H54 (cell line): ENCODE data around the gene RPS2.
A peak's percentile ranks its signal among the peaks of the same experiment; 100 is the strongest.

ENCODE experiments used
- DNase-seq: peaks from one replicate; pipeline ENCODE4 v3.0.0; 2011; ENCODE audit warnings: low spot score, mixed read lengths; ENCODE audit not compliant: insufficient read length
- FAIRE-seq: peaks from 3 replicates; lab custom pipeline; 2011; peaks lifted over from hg19 to GRCh38; lab: Jason Lieb, UNC
- POLR2A ChIP-seq: IDR thresholded peaks from 2 replicates; pipeline ENCODE4 v1.6.1; 2011; ENCODE audit warnings: low read depth, mild to moderate bottlenecking, low read length

The RPS2 gene

DNA sequence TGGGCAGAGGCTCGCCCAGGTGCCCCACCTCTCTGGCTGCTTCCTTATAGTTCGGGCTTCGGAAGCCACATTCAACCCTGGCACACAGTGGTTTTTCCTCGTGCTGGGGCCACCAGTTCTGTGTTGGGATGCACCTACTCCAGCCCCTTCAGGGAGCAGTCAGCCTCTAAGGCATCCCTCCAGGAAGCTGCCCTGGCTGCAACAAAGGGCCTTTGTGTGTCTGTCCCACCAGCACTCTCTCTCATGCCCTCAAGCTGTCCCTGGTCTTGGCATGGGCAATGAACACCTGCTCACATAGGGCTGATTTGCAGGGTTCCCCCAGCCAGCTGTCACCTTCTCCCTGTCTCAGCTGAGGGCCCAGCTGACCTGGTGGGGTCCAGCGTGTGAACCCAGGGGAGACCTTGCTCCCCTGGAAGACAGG lies 17.4 kb upstream of the RPS2 start:
- no peak for TF ChIP-seq POLR2A
- DNase-seq (peak; percentile 80), FAIRE-seq (no peak)

DNA sequence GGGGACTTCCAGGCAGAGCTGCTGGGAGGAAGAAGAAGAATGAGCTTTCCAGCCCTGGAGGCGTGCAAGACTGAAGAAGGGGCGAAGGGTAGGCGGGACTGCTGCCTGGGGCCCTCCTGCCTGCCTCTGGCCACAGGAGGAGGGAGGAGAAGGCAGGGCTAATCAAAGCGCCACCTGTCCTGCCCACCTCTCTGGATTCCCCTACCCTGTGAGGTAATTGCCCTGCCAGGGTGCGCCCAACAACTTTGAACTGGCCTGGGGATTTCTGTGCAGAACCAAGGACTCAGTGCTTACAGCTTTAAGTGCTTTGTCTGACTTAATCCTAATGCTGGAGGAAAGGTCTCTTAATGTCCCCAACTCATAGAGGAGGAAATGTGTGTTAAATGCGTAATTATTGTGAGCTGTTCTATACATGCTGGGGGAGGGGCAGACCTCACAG lies 16.8 kb upstream of the RPS2 start, which contains the start of gene NOXO1:
Gene NOXO1 (minus strand): TSS at position 72 of the 439 bp plus-strand sequence. CDS start 290 bp downstream, outside the sequence.
- DNase-seq (no peak), FAIRE-seq (no peak)
- no peak for TF ChIP-seq POLR2A

DNA sequence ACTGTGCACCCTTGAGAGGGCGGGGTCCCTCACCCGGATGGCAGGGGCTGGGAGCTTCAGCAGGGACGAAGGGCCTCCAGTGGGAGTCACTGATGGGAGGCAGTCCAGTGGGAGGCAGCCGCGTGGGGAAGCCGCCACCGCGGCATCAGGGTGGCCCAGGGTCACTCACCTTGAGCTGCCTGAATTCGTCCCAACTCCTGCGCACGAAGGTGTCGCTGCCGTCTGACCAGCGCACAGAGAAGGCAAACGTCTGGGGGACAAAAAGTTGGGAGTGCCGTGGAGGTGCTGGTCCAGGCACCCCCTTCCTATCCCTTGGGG lies 16.1 kb upstream of the RPS2 start:
- FAIRE-seq: no peak
- DNase-seq: no peak
- no peak for TF ChIP-seq POLR2A

DNA sequence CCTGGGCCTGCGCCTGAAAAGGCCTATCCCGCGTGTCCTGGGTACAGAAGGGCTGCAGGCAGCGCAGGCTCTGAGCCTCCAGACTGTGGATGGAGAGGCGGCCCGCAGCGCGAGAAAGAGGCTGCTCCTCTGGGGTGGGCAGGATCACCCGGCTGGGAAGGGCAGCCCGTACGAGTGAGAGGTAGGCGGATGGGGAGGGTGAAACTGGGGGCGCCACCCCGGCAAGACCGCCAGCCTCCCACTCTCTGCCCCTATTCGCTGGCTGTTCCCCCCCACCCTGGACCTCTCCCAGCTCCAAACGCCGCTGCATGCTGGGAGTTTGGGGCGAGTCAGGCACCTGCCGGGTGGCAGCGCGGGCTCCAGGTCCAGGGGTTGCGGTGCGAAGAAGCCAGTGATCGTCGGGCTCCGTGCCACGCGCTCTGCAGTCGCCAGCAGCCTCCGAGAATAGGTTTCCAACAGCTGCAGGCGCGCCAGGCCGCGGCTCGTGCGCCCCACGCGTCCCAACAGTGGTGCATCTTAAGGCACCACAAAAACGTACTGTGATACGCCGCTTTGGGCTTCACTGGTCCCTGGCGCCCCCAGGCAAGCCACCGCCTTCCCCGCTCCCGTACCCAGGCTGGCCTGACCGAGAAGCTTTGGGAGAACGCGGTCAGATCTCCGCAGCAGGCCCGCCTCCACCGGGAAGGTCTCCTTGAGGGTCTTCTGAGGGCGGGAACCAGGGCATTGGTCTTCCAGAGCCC lies 15.6 kb upstream of the RPS2 start:
- no peak for FAIRE-seq
- no peak for DNase-seq
- TF ChIP-seq POLR2A: no peak

DNA sequence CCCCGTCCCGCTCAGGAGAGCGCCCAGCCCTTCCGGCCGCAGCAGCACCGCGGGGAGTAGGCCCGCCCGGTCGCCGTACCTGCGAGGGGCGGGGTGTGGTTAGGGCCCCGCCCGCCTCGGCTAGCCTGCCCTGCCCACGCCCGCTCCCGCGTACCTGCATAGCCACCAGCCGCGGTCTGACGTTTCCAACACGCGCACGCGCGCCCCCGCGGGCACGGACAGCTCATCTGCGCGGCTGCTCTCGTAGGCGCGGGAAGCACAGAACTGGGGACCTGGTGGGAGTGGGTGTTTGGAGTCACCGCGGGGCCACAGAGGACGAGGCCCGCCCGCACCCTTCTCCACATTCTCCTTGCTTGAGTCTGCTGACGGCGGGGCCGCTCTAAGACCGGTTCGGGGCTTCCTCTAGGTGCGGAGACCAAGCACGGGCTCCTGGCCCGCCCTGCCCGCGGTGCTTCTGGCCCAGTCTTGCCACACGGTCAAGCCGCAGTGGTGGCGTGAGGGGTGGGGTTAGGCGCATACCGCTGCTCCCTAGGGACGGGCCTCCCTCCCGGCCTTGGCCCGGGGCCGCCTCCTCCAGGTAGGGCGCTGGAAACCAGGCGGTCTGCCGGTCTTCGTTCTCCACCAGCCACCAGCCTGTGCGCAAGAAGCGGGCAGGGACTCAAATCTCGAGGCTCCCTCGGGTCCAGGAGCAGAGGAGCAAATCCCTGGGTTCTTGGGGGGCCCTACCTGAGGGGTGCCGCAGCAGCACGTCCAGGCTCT lies 14.8 kb upstream of the RPS2 start:
- no peak for DNase-seq
- no peak for TF ChIP-seq POLR2A
- FAIRE-seq: no peak

DNA sequence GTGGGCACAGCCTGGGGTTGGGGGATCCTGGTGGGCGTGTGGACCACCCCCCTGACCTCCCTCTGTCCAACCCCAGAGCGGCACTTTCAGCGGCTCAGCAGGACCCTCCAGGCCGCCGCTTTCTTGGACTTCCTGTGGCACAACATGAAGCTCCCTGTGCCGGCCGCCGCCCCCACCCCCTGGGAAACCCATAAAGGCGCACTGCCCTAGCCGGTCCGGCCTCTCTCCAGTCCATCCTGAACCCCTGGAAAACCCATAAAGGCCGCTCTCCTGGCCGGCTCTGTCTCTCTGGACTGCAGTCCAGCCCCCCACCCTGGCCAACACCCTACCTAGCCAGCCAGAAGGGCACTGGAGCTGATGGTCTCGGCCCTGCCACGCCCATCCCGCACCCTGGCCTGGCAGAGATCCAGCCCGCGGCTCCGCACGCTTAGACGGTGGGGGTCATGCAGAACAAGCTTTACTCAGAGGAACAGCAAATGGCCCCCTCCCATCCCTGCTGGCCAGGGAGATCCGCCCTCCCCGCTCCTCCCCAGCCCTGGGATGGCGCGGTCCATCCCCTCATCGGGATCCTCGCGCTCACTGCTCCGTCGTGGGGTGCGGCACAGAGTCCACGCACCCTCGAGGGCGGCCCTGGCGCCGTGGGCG lies 14.0 kb upstream of the RPS2 start:
- FAIRE-seq: no peak
- DNase-seq: no peak
- TF ChIP-seq POLR2A: no peak

DNA sequence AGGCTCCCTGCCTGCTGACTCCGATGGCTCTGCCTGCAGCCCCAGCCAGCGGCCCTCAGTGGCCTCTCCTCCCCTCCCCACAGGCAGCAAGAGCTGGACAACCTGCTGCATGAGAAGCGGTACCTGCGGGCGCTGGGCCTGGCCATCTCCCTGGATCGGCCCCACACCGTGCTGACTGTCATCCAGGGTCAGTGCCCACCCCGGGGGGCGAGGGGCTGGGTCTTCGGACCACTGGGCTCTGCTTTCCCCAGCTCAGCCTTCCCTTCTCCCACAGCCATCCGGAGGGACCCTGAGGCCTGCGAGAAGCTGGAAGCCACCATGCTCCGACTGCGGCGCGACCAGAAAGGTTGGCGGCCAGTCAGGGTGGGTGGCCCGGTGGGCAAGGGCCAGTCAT lies 13.2 kb upstream of the RPS2 start:
- TF ChIP-seq POLR2A: no peak
- no peak for FAIRE-seq
- no peak for DNase-seq

DNA sequence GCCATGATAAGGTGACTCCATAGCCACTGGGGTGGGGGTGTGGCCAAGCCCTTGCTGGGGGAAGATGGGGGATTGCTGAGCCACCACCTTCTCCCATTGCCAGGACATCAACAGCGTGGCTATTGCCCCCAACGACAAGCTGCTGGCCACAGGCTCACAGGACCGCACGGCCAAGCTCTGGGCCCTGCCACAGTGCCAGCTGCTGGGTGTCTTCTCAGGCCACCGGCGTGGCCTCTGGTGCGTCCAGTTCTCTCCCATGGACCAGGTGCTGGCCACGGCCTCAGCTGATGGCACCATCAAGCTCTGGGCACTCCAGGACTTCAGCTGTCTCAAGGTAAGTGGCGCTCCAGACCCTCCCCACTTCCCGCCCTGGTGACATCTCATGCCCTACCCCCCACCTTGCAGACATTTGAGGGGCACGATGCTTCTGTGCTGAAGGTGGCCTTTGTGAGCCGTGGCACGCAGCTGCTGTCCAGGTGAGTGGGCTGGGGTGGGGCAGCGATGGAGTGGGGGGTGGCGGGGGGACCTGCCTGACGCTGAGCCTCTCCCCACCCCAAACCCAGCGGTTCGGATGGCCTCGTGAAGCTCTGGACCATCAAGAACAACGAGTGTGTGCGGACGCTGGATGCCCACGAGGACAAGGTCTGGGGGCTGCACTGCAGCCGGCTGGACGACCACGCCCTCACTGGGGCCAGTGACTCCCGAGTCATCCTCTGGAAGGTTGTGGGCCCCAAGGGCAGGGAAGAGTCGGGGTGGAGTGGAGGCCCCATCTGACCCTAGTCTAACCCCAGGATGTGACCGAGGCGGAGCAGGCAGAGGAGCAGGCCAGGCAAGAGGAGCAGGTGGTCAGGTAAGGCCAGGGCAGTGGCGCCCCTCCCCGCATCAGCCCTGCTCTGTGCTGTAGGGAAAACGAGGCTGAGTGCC lies 12.6 kb upstream of the RPS2 start:
- TF ChIP-seq POLR2A: no peak
- FAIRE-seq (no peak), DNase-seq (no peak)

DNA sequence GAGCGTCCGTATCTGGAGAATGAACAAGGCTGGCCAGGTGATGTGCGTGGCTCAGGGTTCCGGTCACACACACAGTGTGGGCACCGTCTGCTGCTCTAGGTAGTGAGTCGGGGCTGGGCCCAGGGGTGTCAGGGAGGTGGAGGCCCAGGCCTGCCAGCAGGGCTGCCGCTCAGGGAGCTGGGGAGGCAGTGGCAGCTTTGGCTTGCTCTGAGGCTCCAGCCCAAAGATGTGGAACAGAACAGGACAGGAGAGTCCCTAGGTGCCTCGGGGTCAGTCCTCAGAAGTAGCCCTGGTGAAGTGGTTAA lies 11.5 kb upstream of the RPS2 start:
- no peak for TF ChIP-seq POLR2A
- FAIRE-seq (no peak), DNase-seq (no peak)

DNA sequence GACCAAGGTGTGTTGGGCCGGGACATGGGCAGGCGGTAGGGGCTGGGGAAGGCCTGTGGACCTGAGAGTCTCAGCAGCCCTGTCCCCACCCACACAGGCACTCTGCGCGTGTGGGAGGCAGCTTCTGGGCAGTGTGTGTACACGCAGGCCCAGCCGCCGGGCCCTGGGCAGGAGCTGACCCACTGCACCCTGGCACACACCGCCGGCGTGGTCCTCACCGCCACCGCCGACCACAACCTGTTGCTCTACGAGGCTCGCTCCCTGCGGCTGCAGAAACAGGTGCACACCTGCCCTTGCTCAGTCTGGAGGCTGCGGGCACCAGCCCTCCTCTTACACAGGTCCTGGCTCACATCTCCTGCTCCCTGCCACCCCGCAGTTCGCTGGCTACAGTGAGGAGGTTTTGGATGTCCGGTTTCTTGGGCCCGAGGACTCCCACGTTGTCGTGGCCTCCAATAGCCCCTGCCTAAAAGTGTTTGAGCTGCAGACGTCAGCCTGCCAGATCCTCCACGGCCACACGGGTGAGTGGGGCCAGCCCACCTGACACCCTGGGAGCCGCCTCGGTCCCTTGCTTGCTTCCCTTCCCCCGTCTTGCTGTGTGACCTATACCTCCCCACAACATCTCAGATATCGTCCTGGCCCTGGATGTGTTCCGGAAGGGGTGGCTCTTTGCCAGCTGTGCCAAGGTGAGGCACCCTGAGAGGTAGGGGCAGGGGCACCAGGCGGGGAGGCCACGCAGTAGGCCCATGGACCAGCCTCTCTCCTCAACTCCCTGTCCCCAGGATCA lies 11.0 kb upstream of the RPS2 start:
- FAIRE-seq (no peak), DNase-seq (no peak)
- no peak for TF ChIP-seq POLR2A

DNA sequence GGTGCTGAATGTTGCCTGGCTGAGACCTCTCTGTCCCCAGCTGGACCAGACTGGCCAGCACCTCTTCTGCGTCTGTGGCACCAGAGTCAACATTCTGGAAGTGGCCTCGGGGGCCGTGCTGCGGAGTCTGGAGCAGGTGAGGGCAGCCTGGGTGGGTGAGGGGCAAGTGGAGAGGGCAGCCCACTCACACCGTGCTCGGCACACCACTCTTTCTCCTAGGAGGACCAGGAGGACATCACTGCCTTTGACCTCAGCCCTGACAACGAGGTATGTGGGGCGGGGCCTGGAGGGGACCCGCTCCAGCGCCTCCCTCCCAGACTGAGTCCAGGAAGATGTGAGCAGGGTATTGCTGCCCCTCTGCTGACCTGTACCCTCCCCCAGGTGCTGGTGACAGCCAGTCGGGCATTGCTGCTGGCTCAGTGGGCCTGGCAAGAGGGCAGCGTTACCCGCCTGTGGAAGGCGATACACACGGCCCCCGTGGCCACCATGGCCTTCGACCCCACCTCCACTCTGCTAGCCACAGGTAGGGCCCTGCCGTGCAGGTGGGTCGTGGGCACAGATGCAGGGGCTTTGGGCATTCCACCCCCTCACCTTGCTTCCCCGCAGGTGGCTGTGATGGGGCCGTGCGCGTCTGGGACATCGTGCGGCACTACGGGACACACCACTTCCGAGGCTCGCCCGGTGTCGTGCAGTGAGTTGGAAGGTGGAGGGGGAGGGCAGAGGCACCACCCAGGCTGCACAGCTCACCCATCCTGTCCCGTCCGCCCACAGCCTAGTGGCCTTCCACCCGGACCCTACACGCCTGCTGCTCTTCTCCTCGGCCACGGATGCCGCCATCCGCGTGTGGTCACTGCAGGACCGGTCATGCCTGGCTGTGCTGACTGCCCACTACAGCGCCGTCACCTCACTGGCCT lies 9.8 kb upstream of the RPS2 start:
- FAIRE-seq (no peak), DNase-seq (no peak)
- TF ChIP-seq POLR2A: no peak
